A204.1 (cell line): ENCODE measurements around the gene RPRD1B.
"Not testable (repeated sequence)": the region's sequence is repeated elsewhere in the genome, so short reads cannot be mapped to it uniquely, and the experiment has no call there.

Source experiments
- FAIRE-seq: peaks from 2 replicates; lab custom pipeline; 2012; peaks lifted over from hg19 to GRCh38; lab: Jason Lieb, UNC

The RPRD1B gene

GRCh38 chr20:38075161-38075998, 41.8 kb downstream of the RPRD1B start:
- FAIRE-seq = no peak

- no peak for FAIRE-seq
These were observed 43.0 kb downstream of the RPRD1B start for GRCh38 chr20:38076548-38076947.

- FAIRE-seq = no peak
These were observed 44.5 kb downstream of the RPRD1B start for GRCh38 chr20:38078084-38078483.

GRCh38 chr20:38079353-38079752, 45.8 kb downstream of the RPRD1B start:
- FAIRE-seq = no peak

- FAIRE-seq = no peak
These were observed 48.0 kb downstream of the RPRD1B start for GRCh38 chr20:38081575-38081974.

GRCh38 chr20:38082894-38083293, 49.3 kb downstream of the RPRD1B start:
- FAIRE-seq = no peak

GRCh38 chr20:38083338-38084048, 49.9 kb downstream of the RPRD1B start:
- no peak for FAIRE-seq

- FAIRE-seq = no peak
These were observed 50.9 kb downstream of the RPRD1B start for GRCh38 chr20:38084425-38084951.

- no peak for FAIRE-seq
These were observed 51.5 kb downstream of the RPRD1B start for GRCh38 chr20:38085026-38085425.

- no peak for FAIRE-seq
These were observed 56.0 kb downstream of the RPRD1B start for GRCh38 chr20:38089500-38089899.

GRCh38 chr20:38090061-38090460, 56.5 kb downstream of the RPRD1B start:
- FAIRE-seq = no peak

GRCh38 chr20:38091441-38092216, 58.1 kb downstream of the RPRD1B start:
- no peak for FAIRE-seq

- no peak for FAIRE-seq
These were observed 58.8 kb downstream of the RPRD1B start for GRCh38 chr20:38092260-38092857.

GRCh38 chr20:38092915-38093314, 59.4 kb downstream of the RPRD1B start:
- no peak for FAIRE-seq

GRCh38 chr20:38093641-38094077, 60.1 kb downstream of the RPRD1B start:
- FAIRE-seq = no peak

- no peak for FAIRE-seq
These were observed 60.9 kb downstream of the RPRD1B start for GRCh38 chr20:38094373-38094891.

- no peak for FAIRE-seq
These were observed 61.6 kb downstream of the RPRD1B start for GRCh38 chr20:38095017-38095686.

- FAIRE-seq = no peak
These were observed 65.4 kb downstream of the RPRD1B start for GRCh38 chr20:38098952-38099351.

GRCh38 chr20:38102206-38102605, 68.7 kb downstream of the RPRD1B start:
- not testable (repeated sequence) for FAIRE-seq

GRCh38 chr20:38104285-38104684, 70.7 kb downstream of the RPRD1B start:
- no peak for FAIRE-seq

- no peak for FAIRE-seq
These were observed 72.9 kb downstream of the RPRD1B start for GRCh38 chr20:38106461-38106860.
